HL-60 (cell line): ENCODE data around the gene B4GALT2.

ENCODE experiments used
- DNase-seq, 2 experiments: peaks; one replicate each; pipeline ENCODE4 v3.0.0-alpha.2; 2010 to 2020; ENCODE audit warnings: low read depth in 1 of 2, low spot score in 1 of 2
- H3K27ac ChIP-seq: fragments of 250-450 bp; sonication (Bioruptor Pico); replicated peaks from 2 replicates; pipeline ENCODE4 v1.5.1; 2020; ENCODE audit warnings: mild to moderate bottlenecking, moderate library complexity
- H3K27me3 ChIP-seq: fragments of 250-450 bp; sonication (Bioruptor Pico); 2 replicates; pipeline ENCODE4 v1.5.1; 2021; ENCODE audit warnings: mild to moderate bottlenecking, moderate library complexity; ENCODE audit not compliant: insufficient read depth, poor library complexity, severe bottlenecking
- H3K4me3 ChIP-seq: replicated peaks from 2 replicates; pipeline ENCODE4 v1.5.1; 2011; ENCODE audit warnings: mild to moderate bottlenecking, control low read depth, low read length; ENCODE audit not compliant: insufficient read depth
- CTCF ChIP-seq: IDR thresholded peaks from one replicate; pipeline ENCODE4 v1.5.1; 2011; ENCODE audit warnings: low read length, control low read depth, inconsistent platforms; ENCODE audit not compliant: insufficient read depth
- GABPA ChIP-seq: IDR thresholded peaks from 2 replicates; pipeline ENCODE4 v1.6.1; 2012; ENCODE audit warnings: low read depth
- POLR2AphosphoS5 ChIP-seq: IDR thresholded peaks from 2 replicates; pipeline ENCODE4 v1.6.1; 2012; ENCODE audit warnings: low read depth
- REST ChIP-seq: IDR thresholded peaks from 2 replicates; pipeline ENCODE4 v1.6.1; 2012; ENCODE audit warnings: low read depth; ENCODE audit not compliant: insufficient replicate concordance
- SPI1 ChIP-seq: IDR thresholded peaks from 2 replicates; pipeline ENCODE4 v1.6.1; 2012; ENCODE audit warnings: low read depth, mild to moderate bottlenecking, borderline replicate concordance

The B4GALT2 gene

GRCh38 chr1:44002606-44003157 is 23.7 kb downstream of the B4GALT2 start:
- TF ChIP-seq REST, result no peak
- no peak for TF ChIP-seq POLR2AphosphoS5
- TF ChIP-seq SPI1, result no peak
- no peak for TF ChIP-seq CTCF
- no peak overlapping the region for H3K4me3 ChIP-seq
- H3K27me3 ChIP-seq, result no peaks in the 10 kb centered on the region
- H3K27ac ChIP-seq, result no peak overlapping the region
- no peak for DNase-seq

GRCh38 chr1:44008259-44008658 is 29.2 kb downstream of the B4GALT2 start:
- no peak overlapping the region for H3K27ac ChIP-seq
- H3K27me3 ChIP-seq, result no peaks in the 10 kb centered on the region
- TF ChIP-seq GABPA, result no peak
- no peak for TF ChIP-seq CTCF
- no peak for TF ChIP-seq REST
- no peak for TF ChIP-seq SPI1
- no peak for TF ChIP-seq POLR2AphosphoS5
- H3K4me3 ChIP-seq, result no peak overlapping the region
- no peak for DNase-seq

GRCh38 chr1:44010935-44011471 is 32.0 kb downstream of the B4GALT2 start:
- no peak overlapping the region for H3K4me3 ChIP-seq
- TF ChIP-seq POLR2AphosphoS5, result no peak
- no peak for TF ChIP-seq GABPA
- no peak for TF ChIP-seq CTCF
- TF ChIP-seq REST, result no peak
- H3K27ac ChIP-seq, result no peak overlapping the region
- no peak for DNase-seq
- no peaks in the 10 kb centered on the region for H3K27me3 ChIP-seq
